ENCODE data around the gene STRBP. TPM values are rescaled to one million over a fixed set of nuclear protein-coding genes. Genes with fewer than 3 reads are reported as not detected.

Gene STRBP
- total RNA-seq, 1 experiment from 2014 or later = 39.9 TPM

- Histone ChIP-seq H4K20me1 (ENCODE audit: insufficient read depth) (no peaks in the 10 kb centered on the region), H3K4me3 (no peak overlapping the region), H3K79me2 (ENCODE audit: low read depth) (no peaks in the 10 kb centered on the region), H2AFZ (no peak overlapping the region), H3K36me3 (ENCODE audit: low read depth) (no peaks in the 10 kb centered on the region), H3K4me2 (no peak overlapping the region), H3K27ac (no peak overlapping the region), H3K9me3 (ENCODE audit: insufficient read depth, low read depth) (no peaks in the 10 kb centered on the region), H3K4me1 (replicated peaks; ENCODE audit: insufficient read depth) (no peaks in the 10 kb centered on the region), H3K9me2 (ENCODE audit: insufficient read depth) (no peaks in the 10 kb centered on the region), H3K27me3 (ENCODE audit: insufficient read depth, low read depth) (no peaks in the 10 kb centered on the region), H3F3A (ENCODE audit: insufficient read depth, low read depth) (no peaks in the 10 kb centered on the region)
- BruUV-seq (replicated peaks) = no TSS peak
- intact Hi-C loops (cut with micrococcal nuclease; ENCODE audit: unreplicated experiment) = no loop called here
- ChIA-PET POLR2A (ENCODE audit: unreplicated experiment) (interaction anchor here (0.6 kb wide), 1 partner anchor 38 kb away, joined by 3 read pairs; no protein-coding TSS in a partner anchor), CTCF (no interaction called here)
- DNase-seq = no peak
- TF ChIP-seq CTCF (conservative IDR thresholded peaks at IDR 0.05) (no peak), EZH2 (IDR thresholded peaks at IDR 0.05; ENCODE audit: low read depth) (no peak)
Measured at GRCh38 chr9:123218831-123219230, 49.6 kb downstream of the STRBP start.

- TF ChIP-seq CTCF (conservative IDR thresholded peaks at IDR 0.05) (no peak), EZH2 (IDR thresholded peaks at IDR 0.05; ENCODE audit: low read depth) (no peak)
- POLR2A ChIA-PET (ENCODE audit: unreplicated experiment) = interaction anchor here (0.6 kb wide), 1 partner anchor 128 kb away, joined by 3 read pairs; no protein-coding TSS in a partner anchor
- Histone ChIP-seq H3K79me2 (ENCODE audit: low read depth) (no peaks in the 10 kb centered on the region), H2AFZ (no peak overlapping the region), H4K20me1 (ENCODE audit: insufficient read depth) (no peaks in the 10 kb centered on the region), H3K4me3 (no peak overlapping the region), H3K4me1 (replicated peaks; ENCODE audit: insufficient read depth) (no peaks in the 10 kb centered on the region), H3K27me3 (ENCODE audit: insufficient read depth, low read depth) (no peaks in the 10 kb centered on the region), H3K27ac (no peak overlapping the region), H3K4me2 (no peak overlapping the region), H3K9me3 (ENCODE audit: insufficient read depth, low read depth) (no peaks in the 10 kb centered on the region), H3F3A (ENCODE audit: insufficient read depth, low read depth) (no peaks in the 10 kb centered on the region), H3K9me2 (ENCODE audit: insufficient read depth) (no peaks in the 10 kb centered on the region), H3K36me3 (ENCODE audit: low read depth) (no peaks in the 10 kb centered on the region)
- CTCF ChIA-PET = no interaction called here
- intact Hi-C loops (cut with micrococcal nuclease; ENCODE audit: unreplicated experiment) = no loop called here
- DNase-seq = no peak
- no TSS peak for BruUV-seq (replicated peaks)
Measured at GRCh38 chr9:123217128-123217654, 51.2 kb downstream of the STRBP start.

GRCh38 chr9:123216251-123216797, 52.1 kb downstream of the STRBP start:
- no peak for TF ChIP-seq EZH2 (IDR thresholded peaks at IDR 0.05; ENCODE audit: low read depth)
- no peak for TF ChIP-seq CTCF (conservative IDR thresholded peaks at IDR 0.05)

More at GRCh38 chr9:123216251-123216797, 52.1 kb downstream of the STRBP start:
- Histone ChIP-seq H3K9me3 (ENCODE audit: insufficient read depth, low read depth) (no peaks in the 10 kb centered on the region), H3K4me3 (no peak overlapping the region), H3K36me3 (ENCODE audit: low read depth) (no peaks in the 10 kb centered on the region), H3K27me3 (ENCODE audit: insufficient read depth, low read depth) (no peaks in the 10 kb centered on the region), H2AFZ (no peak overlapping the region), H3K79me2 (ENCODE audit: low read depth) (no peaks in the 10 kb centered on the region), H3K27ac (no peak overlapping the region), H3K4me1 (replicated peaks; ENCODE audit: insufficient read depth) (no peaks in the 10 kb centered on the region), H4K20me1 (ENCODE audit: insufficient read depth) (no peaks in the 10 kb centered on the region), H3K4me2 (no peak overlapping the region), H3K9me2 (ENCODE audit: insufficient read depth) (no peaks in the 10 kb centered on the region), H3F3A (ENCODE audit: insufficient read depth, low read depth) (no peaks in the 10 kb centered on the region)
- no peak for DNase-seq
- ChIA-PET POLR2A (ENCODE audit: unreplicated experiment) (no interaction called here), CTCF (no interaction called here)
- intact Hi-C loops (cut with micrococcal nuclease; ENCODE audit: unreplicated experiment) = no loop called here
- BruUV-seq (replicated peaks) = no TSS peak

Measured in PC-9 (cell line).